Calu3 (cell line): ENCODE measurements around the gene SMARCC1. TPM values are rescaled to one million over a fixed set of nuclear protein-coding genes. Genes with fewer than 3 reads are reported as not detected.

Experiments used
- BruUV-seq: library from RNA; stranded (reverse); fragments of 400-500 nt; replicated peaks from 2 replicates; lab custom pipeline; 2021; lab: Mats Ljungman, UMichigan
- CTCF ChIA-PET: fragments of 300-600 bp; sonication (Branson Sonifier 250); formaldehyde crosslinking; loops from one replicate; lab custom pipeline; 2022; ENCODE audit warnings: antibody characterized with exemption; lab: Charles Lee
- DNase-seq: peaks from one replicate; pipeline ENCODE4 v3.0.0; 2022
- H3K27ac Mint-ChIP-seq: one replicate; pipeline ENCODE4 v1.8.0; 2022; ENCODE audit warnings: mixed read lengths; ENCODE audit not compliant: unreplicated experiment
- H3K27me3 Mint-ChIP-seq: one replicate; pipeline ENCODE4 v1.8.0; 2022; ENCODE audit warnings: mixed read lengths; ENCODE audit not compliant: unreplicated experiment
- H3K36me3 Mint-ChIP-seq: one replicate; pipeline ENCODE4 v1.8.0; 2022; ENCODE audit warnings: mild to moderate bottlenecking, moderate library complexity, mixed read lengths; ENCODE audit not compliant: insufficient read depth, unreplicated experiment
- H3K4me1 Mint-ChIP-seq: one replicate; pipeline ENCODE4 v1.8.0; 2022; ENCODE audit warnings: mild to moderate bottlenecking, low read depth, mixed read lengths; ENCODE audit not compliant: unreplicated experiment
- H3K4me3 Mint-ChIP-seq: one replicate; pipeline ENCODE4 v1.8.0; 2022; ENCODE audit warnings: mild to moderate bottlenecking, low read depth, moderate library complexity, mixed read lengths; ENCODE audit not compliant: unreplicated experiment
- H3K9me3 Mint-ChIP-seq: one replicate; pipeline ENCODE4 v1.8.0; 2022; ENCODE audit warnings: low read depth, mixed read lengths; ENCODE audit not compliant: unreplicated experiment
- CTCF ChIP-seq: fragments of 200-600 bp; IDR thresholded peaks from one replicate; pipeline ENCODE4 v1.8.0; 2022; ENCODE audit warnings: antibody characterized with exemption; ENCODE audit not compliant: unreplicated experiment
- intact Hi-C: fragments of 100-400 bp; cut with micrococcal nuclease; formaldehyde crosslinking; loops from one replicate; pipeline ENCODE4 v1.10.0; 2022; ENCODE audit not compliant: unreplicated experiment
- total RNA-seq: library from RNA; stranded (reverse); gene quantifications from 2 replicates; pipeline ENCODE4 v1.2.3, GENCODE V29; 2022

Gene SMARCC1
- total RNA-seq, 1 experiment from 2014 or later: 122 TPM

- intact Hi-C loops: no loop called here
- Mint-ChIP-seq H3K36me3 (peaks cover 3% of the 10 kb centered on the region), H3K27ac (no peak overlapping the region), H3K9me3 (no peaks in the 10 kb centered on the region), H3K27me3 (peaks cover 19% of the 10 kb centered on the region), H3K4me3 (no peak overlapping the region), H3K4me1 (no peaks in the 10 kb centered on the region)
- no peak for DNase-seq
- CTCF ChIA-PET: interaction anchor here (0.7 kb wide), 2 partner anchors 29 to 30 kb away, joined by 5 read pairs; no protein-coding TSS in a partner anchor
- no peak for TF ChIP-seq CTCF
- no TSS peak for BruUV-seq
Observed at GRCh38 chr3:47540281-47540680, 241.4 kb downstream of the SMARCC1 start.

GRCh38 chr3:47536967-47537366 lies 244.7 kb downstream of the SMARCC1 start:
- Mint-ChIP-seq H3K9me3 (no peaks in the 10 kb centered on the region), H3K27me3 (peaks cover 25% of the 10 kb centered on the region), H3K27ac (no peak overlapping the region), H3K4me3 (no peak overlapping the region), H3K4me1 (no peaks in the 10 kb centered on the region), H3K36me3 (peaks cover 3% of the 10 kb centered on the region)
- no peak for TF ChIP-seq CTCF
- DNase-seq: no peak
- no TSS peak for BruUV-seq
- intact Hi-C loops: no loop called here
- CTCF ChIA-PET: no interaction called here

- H3K27me3 Mint-ChIP-seq: peaks cover 19% of the 10 kb centered on the region
- peaks cover 3% of the 10 kb centered on the region for H3K36me3 Mint-ChIP-seq
- H3K4me3 Mint-ChIP-seq: no peak overlapping the region
- no peak overlapping the region for H3K27ac Mint-ChIP-seq
- CTCF ChIA-PET: no interaction called here
- no TSS peak for BruUV-seq
- no peak for TF ChIP-seq CTCF
- H3K4me1 Mint-ChIP-seq: no peaks in the 10 kb centered on the region
- intact Hi-C loops: no loop called here
- DNase-seq: no peak
- no peaks in the 10 kb centered on the region for H3K9me3 Mint-ChIP-seq
Observed at GRCh38 chr3:47536221-47536891, 245.3 kb downstream of the SMARCC1 start.

Other genes starting within 250 kb of the SMARCC1 start
- 6.1 and 7.4 TPM in 2 replicates for gene CSPG5, start 203.0 kb downstream of the SMARCC1 start, total RNA-seq
- gene DHX30, start 21.2 kb upstream of the SMARCC1 start, total RNA-seq: 71.1 and 75.4 TPM in 2 replicates
- 136 and 150 TPM in 2 replicates for gene MAP4, start 234.5 kb upstream of the SMARCC1 start, total RNA-seq